Astrocyte (in vitro differentiated cells and primary cell): ENCODE measurements around the gene SOX9. TPM values are rescaled to one million over a fixed set of nuclear protein-coding genes. Genes with fewer than 3 reads are reported as not detected.

Experiments used
- DNase-seq: peaks from one replicate; pipeline ENCODE4 v3.0.0-alpha.2; 2010; ENCODE audit warnings: low read depth
- FAIRE-seq: peaks from 2 replicates; lab custom pipeline; 2011; peaks lifted over from hg19 to GRCh38; lab: Jason Lieb, UNC
- H2AFZ ChIP-seq: 2 replicates; pipeline ENCODE4 v1.6.0; 2012; ENCODE audit warnings: low read depth, low read length, inconsistent platforms
- H3K27ac ChIP-seq: 2 replicates; pipeline ENCODE4 v1.5.1; 2011; ENCODE audit warnings: low read depth, low read length, inconsistent platforms
- H3K27me3 ChIP-seq: 2 replicates; pipeline ENCODE4 v1.6.0; 2011; ENCODE audit warnings: low read length, inconsistent platforms; ENCODE audit not compliant: insufficient read depth
- H3K36me3 ChIP-seq: 2 replicates; pipeline ENCODE4 v1.5.1; 2011; ENCODE audit warnings: low read length, inconsistent platforms; ENCODE audit not compliant: insufficient read depth
- H3K4me1 ChIP-seq: 2 replicates; pipeline ENCODE4 v1.5.1; 2011; ENCODE audit warnings: low read length, inconsistent platforms; ENCODE audit not compliant: insufficient read depth
- H3K4me2 ChIP-seq: 2 replicates; pipeline ENCODE4 v1.6.0; 2012; ENCODE audit warnings: low read length, inconsistent platforms
- H3K4me3 ChIP-seq: 2 replicates; pipeline ENCODE4 v1.5.1; 2011; ENCODE audit warnings: low read depth, mild to moderate bottlenecking, low read length, inconsistent platforms; ENCODE audit not compliant: insufficient read depth
- H3K79me2 ChIP-seq: 2 replicates; pipeline ENCODE4 v1.6.0; 2012; ENCODE audit warnings: mild to moderate bottlenecking, low read length, inconsistent platforms; ENCODE audit not compliant: insufficient read depth
- H3K9ac ChIP-seq: 2 replicates; pipeline ENCODE4 v1.6.0; 2012; ENCODE audit warnings: mild to moderate bottlenecking, low read length, inconsistent platforms
- H3K9me3 ChIP-seq: 2 replicates; pipeline ENCODE4 v1.5.1; 2012; ENCODE audit warnings: low read depth, mild to moderate bottlenecking, low read length, inconsistent platforms; ENCODE audit not compliant: insufficient read depth
- H4K20me1 ChIP-seq: 2 replicates; pipeline ENCODE4 v1.6.0; 2012; ENCODE audit warnings: low read length, inconsistent platforms; ENCODE audit not compliant: insufficient read depth
- H3K27ac Mint-ChIP-seq: one replicate; pipeline ENCODE4 v1.8.0; 2021; ENCODE audit warnings: mild to moderate bottlenecking, mixed read lengths; ENCODE audit not compliant: unreplicated experiment
- H3K27me3 Mint-ChIP-seq: one replicate; pipeline ENCODE4 v1.8.0; 2021; ENCODE audit warnings: low read depth, mixed read lengths; ENCODE audit not compliant: unreplicated experiment
- H3K36me3 Mint-ChIP-seq: one replicate; pipeline ENCODE4 v1.8.0; 2021; ENCODE audit warnings: low read depth, mixed read lengths; ENCODE audit not compliant: unreplicated experiment
- H3K4me1 Mint-ChIP-seq: one replicate; pipeline ENCODE4 v1.8.0; 2021; ENCODE audit warnings: low read depth, mixed read lengths; ENCODE audit not compliant: unreplicated experiment
- H3K4me3 Mint-ChIP-seq: one replicate; pipeline ENCODE4 v1.8.0; 2021; ENCODE audit warnings: mild to moderate bottlenecking, moderate library complexity, mixed read lengths; ENCODE audit not compliant: unreplicated experiment
- H3K9me3 Mint-ChIP-seq: one replicate; pipeline ENCODE4 v1.8.0; 2021; ENCODE audit warnings: mild to moderate bottlenecking, mixed read lengths; ENCODE audit not compliant: unreplicated experiment
- CTCF ChIP-seq: IDR thresholded peaks from 2 replicates; pipeline ENCODE4 v1.5.1; 2011; ENCODE audit warnings: low read depth, mild to moderate bottlenecking, inconsistent platforms, low read length, moderate library complexity; ENCODE audit not compliant: insufficient read depth
- EZH2 ChIP-seq: IDR thresholded peaks from 2 replicates; pipeline ENCODE4 v1.6.1; 2012; ENCODE audit warnings: mild to moderate bottlenecking, low read length, inconsistent platforms; ENCODE audit not compliant: insufficient read depth
- total RNA-seq: library from RNA; stranded (reverse); gene quantifications from 2 replicates; pipeline ENCODE4 v1.2.1, GENCODE V29; 2021

SOX9 gene
- total RNA-seq, 1 donor from 2014 or later = 37.7 TPM

DNA sequence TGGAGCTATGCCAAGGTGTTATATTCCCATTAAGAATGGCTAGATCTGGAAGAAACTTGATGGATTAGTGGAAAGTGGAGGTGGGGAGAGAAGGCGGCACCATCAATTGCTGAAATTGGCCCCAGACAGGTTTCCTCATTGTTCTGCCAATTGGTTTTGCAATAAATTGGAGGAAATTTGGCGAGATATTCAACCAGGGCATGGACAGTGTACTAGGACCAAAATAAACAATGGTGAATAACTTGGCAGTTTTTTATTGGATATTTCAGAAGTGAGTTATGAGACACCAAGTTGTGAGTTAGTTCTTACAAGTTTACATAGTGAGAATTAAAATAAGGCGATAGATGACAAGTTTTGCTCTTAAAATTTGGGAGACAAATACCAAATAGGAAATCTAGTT, 41.1 kb upstream of the SOX9 start:
- H3K36me3 Mint-ChIP-seq = no peaks in the 10 kb centered on the region

GRCh38 chr17:72087876-72088275, 32.9 kb upstream of the SOX9 start:
- H3K27ac Mint-ChIP-seq = no peak overlapping the region
- H3K27me3 Mint-ChIP-seq = peaks cover 21% of the 10 kb centered on the region
- Histone ChIP-seq H4K20me1 (no peaks in the 10 kb centered on the region), H3K4me3 (no peak overlapping the region), H3K36me3 (no peaks in the 10 kb centered on the region), H3K27ac (no peak overlapping the region), H3K9me3 (no peaks in the 10 kb centered on the region), H2AFZ (no peak overlapping the region), H3K79me2 (no peaks in the 10 kb centered on the region), H3K4me1 (no peaks in the 10 kb centered on the region), H3K9ac (no peak overlapping the region), H3K27me3 (peaks cover 2% of the 10 kb centered on the region), H3K4me2 (no peak overlapping the region)
- no peak for FAIRE-seq
- H3K4me3 Mint-ChIP-seq = no peak overlapping the region
- no peaks in the 10 kb centered on the region for H3K4me1 Mint-ChIP-seq
- DNase-seq = no peak
- H3K9me3 Mint-ChIP-seq = no peaks in the 10 kb centered on the region
- TF ChIP-seq EZH2 (no peak), CTCF (no peak)
- H3K36me3 Mint-ChIP-seq = no peaks in the 10 kb centered on the region

More for the DNA sequence above, 41.1 kb upstream of the SOX9 start:
- no peaks in the 10 kb centered on the region for H3K27me3 ChIP-seq
- H3K27me3 Mint-ChIP-seq = peaks cover 10% of the 10 kb centered on the region
- H3K27ac Mint-ChIP-seq = no peak overlapping the region
- H2AFZ ChIP-seq = no peak overlapping the region
- H3K9ac ChIP-seq = no peak overlapping the region
- H4K20me1 ChIP-seq = no peaks in the 10 kb centered on the region
- H3K36me3 ChIP-seq = no peaks in the 10 kb centered on the region
- H3K4me3 Mint-ChIP-seq = no peak overlapping the region
- TF ChIP-seq CTCF = no peak
- TF ChIP-seq EZH2 = no peak
- no peaks in the 10 kb centered on the region for H3K79me2 ChIP-seq
- H3K27ac ChIP-seq = no peak overlapping the region
- H3K4me1 Mint-ChIP-seq = peaks cover 5% of the 10 kb centered on the region
- no peaks in the 10 kb centered on the region for H3K9me3 ChIP-seq
- H3K9me3 Mint-ChIP-seq = peaks cover 4% of the 10 kb centered on the region
- no peak for FAIRE-seq
- DNase-seq = no peak
- no peak overlapping the region for H3K4me3 ChIP-seq
- no peak overlapping the region for H3K4me2 ChIP-seq
- no peaks in the 10 kb centered on the region for H3K4me1 ChIP-seq

GRCh38 chr17:72089453-72089987, 31.3 kb upstream of the SOX9 start:
- no peak overlapping the region for H3K4me2 ChIP-seq
- H3K4me3 ChIP-seq = no peak overlapping the region
- H3K27ac ChIP-seq = no peak overlapping the region
- H3K4me3 Mint-ChIP-seq = no peak overlapping the region
- no peaks in the 10 kb centered on the region for H3K36me3 Mint-ChIP-seq
- no peaks in the 10 kb centered on the region for H3K79me2 ChIP-seq
- DNase-seq (no peak), FAIRE-seq (no peak)
- no peaks in the 10 kb centered on the region for H3K9me3 Mint-ChIP-seq
- H3K4me1 Mint-ChIP-seq = no peaks in the 10 kb centered on the region
- TF ChIP-seq EZH2 (no peak), CTCF (no peak)
- H4K20me1 ChIP-seq = no peaks in the 10 kb centered on the region
- no peak overlapping the region for H2AFZ ChIP-seq
- peaks cover 2% of the 10 kb centered on the region for H3K27me3 ChIP-seq
- H3K4me1 ChIP-seq = no peaks in the 10 kb centered on the region
- no peaks in the 10 kb centered on the region for H3K9me3 ChIP-seq
- no peak overlapping the region for H3K9ac ChIP-seq
- no peaks in the 10 kb centered on the region for H3K36me3 ChIP-seq
- H3K27me3 Mint-ChIP-seq = peaks cover 23% of the 10 kb centered on the region
- no peak overlapping the region for H3K27ac Mint-ChIP-seq
